ENCODE results near the gene ACSL4. TPM values are rescaled to one million over a fixed set of nuclear protein-coding genes. Genes with fewer than 3 reads are reported as not detected.

The ACSL4 gene
- total RNA-seq, 3 donors from 2014 or later, result 77.3 to 101 (median 78.9) TPM

GRCh38 chrX:109760209-109760921 lies 27.3 kb upstream of the ACSL4 start:
- Histone ChIP-seq H3K27me3 (peaks cover 0 to 32% of the 10 kb centered on the region in 2 donors), H3K9me3 (no peaks in the 10 kb centered on the region), H3K27ac (no peak overlapping the region), H3K36me3 (no peaks in the 10 kb centered on the region), H3K4me3 (no peak overlapping the region), H3K4me1 (no peaks in the 10 kb centered on the region)
- intact Hi-C loops (cut with DNase I; ENCODE audit: low total_unique reads), result no loop called here
- no peak for DNase-seq (ENCODE audit: low spot score in 2 of 2)
- TF ChIP-seq POLR2A (IDR thresholded peaks at IDR 0.05), result no peak
- TF ChIP-seq POLR2AphosphoS5 (IDR thresholded peaks at IDR 0.05), result no peak
- TF ChIP-seq CTCF (IDR thresholded peaks at IDR 0.05), result no peak

GRCh38 chrX:109753256-109753655 lies 20.2 kb upstream of the ACSL4 start:
- no peaks in the 10 kb centered on the region for H3K36me3 ChIP-seq
- no peak overlapping the region for H3K27ac ChIP-seq
- no peak for DNase-seq (ENCODE audit: low spot score in 2 of 2)
- no peaks in the 10 kb centered on the region for H3K4me1 ChIP-seq
- intact Hi-C loops (cut with DNase I; ENCODE audit: low total_unique reads), result no loop called here
- TF ChIP-seq POLR2AphosphoS5 (IDR thresholded peaks at IDR 0.05) (no peak), CTCF (IDR thresholded peaks at IDR 0.05) (no peak), POLR2A (IDR thresholded peaks at IDR 0.05) (no peak)
- no peak overlapping the region for H3K4me3 ChIP-seq
- peaks cover 0 to 6% of the 10 kb centered on the region in 2 donors for H3K9me3 ChIP-seq
- H3K27me3 ChIP-seq, result peaks cover 0 to 23% of the 10 kb centered on the region in 2 donors

- no peaks in the 10 kb centered on the region for H3K36me3 ChIP-seq
- DNase-seq (ENCODE audit: low spot score in 2 of 2), result no peak
- H3K27ac ChIP-seq, result no peak overlapping the region
- peaks cover 0 to 6% of the 10 kb centered on the region in 2 donors for H3K9me3 ChIP-seq
- no peaks in the 10 kb centered on the region for H3K4me1 ChIP-seq
- intact Hi-C loops (cut with DNase I; ENCODE audit: low total_unique reads), result no loop called here
- peaks cover 0 to 20% of the 10 kb centered on the region in 2 donors for H3K27me3 ChIP-seq
- no peak overlapping the region for H3K4me3 ChIP-seq
- no peak for TF ChIP-seq POLR2A (IDR thresholded peaks at IDR 0.05)
- no peak for TF ChIP-seq POLR2AphosphoS5 (IDR thresholded peaks at IDR 0.05)
- no peak for TF ChIP-seq CTCF (IDR thresholded peaks at IDR 0.05)
These were observed 18.6 kb upstream of the ACSL4 start for GRCh38 chrX:109751698-109752097.

GRCh38 chrX:109749207-109749606 lies 16.1 kb upstream of the ACSL4 start:
- no peaks in the 10 kb centered on the region for H3K9me3 ChIP-seq
- no peak overlapping the region for H3K4me3 ChIP-seq
- TF ChIP-seq POLR2AphosphoS5 (IDR thresholded peaks at IDR 0.05), result no peak
- intact Hi-C loops (cut with DNase I; ENCODE audit: low total_unique reads), result no loop called here
- no peak for DNase-seq (ENCODE audit: low spot score in 2 of 2)
- no peaks in the 10 kb centered on the region for H3K4me1 ChIP-seq
- H3K27me3 ChIP-seq, result peaks cover 0 to 34% of the 10 kb centered on the region in 2 donors
- H3K27ac ChIP-seq, result no peak overlapping the region
- no peaks in the 10 kb centered on the region for H3K36me3 ChIP-seq

- H3K4me3 ChIP-seq, result no peak overlapping the region
- H3K4me1 ChIP-seq, result no peaks in the 10 kb centered on the region
- TF ChIP-seq POLR2A (IDR thresholded peaks at IDR 0.05) (no peak), POLR2AphosphoS5 (IDR thresholded peaks at IDR 0.05) (no peak), CTCF (IDR thresholded peaks at IDR 0.05) (no peak)
- H3K36me3 ChIP-seq, result no peaks in the 10 kb centered on the region
- H3K27me3 ChIP-seq, result peaks cover 0 to 28% of the 10 kb centered on the region in 2 donors
- no peaks in the 10 kb centered on the region for H3K9me3 ChIP-seq
- intact Hi-C loops (cut with DNase I; ENCODE audit: low total_unique reads), result no loop called here
- no peak overlapping the region for H3K27ac ChIP-seq
- no peak for DNase-seq (ENCODE audit: low spot score in 2 of 2)
These were observed 14.6 kb upstream of the ACSL4 start for GRCh38 chrX:109747681-109748080.

All from breast epithelium (tissue), 4 donors.